IPS DF 19.7 (cell line): ENCODE results near the gene EMC10.
"Not testable (repeated sequence)": the region's sequence is repeated elsewhere in the genome, so short reads cannot be mapped to it uniquely, and the experiment has no call there.

ENCODE experiments used
- DNase-seq: peaks from one replicate; pipeline ENCODE4 v3.0.0-alpha.2; 2013; ENCODE audit warnings: low read depth, low spot score

EMC10 gene

DNA sequence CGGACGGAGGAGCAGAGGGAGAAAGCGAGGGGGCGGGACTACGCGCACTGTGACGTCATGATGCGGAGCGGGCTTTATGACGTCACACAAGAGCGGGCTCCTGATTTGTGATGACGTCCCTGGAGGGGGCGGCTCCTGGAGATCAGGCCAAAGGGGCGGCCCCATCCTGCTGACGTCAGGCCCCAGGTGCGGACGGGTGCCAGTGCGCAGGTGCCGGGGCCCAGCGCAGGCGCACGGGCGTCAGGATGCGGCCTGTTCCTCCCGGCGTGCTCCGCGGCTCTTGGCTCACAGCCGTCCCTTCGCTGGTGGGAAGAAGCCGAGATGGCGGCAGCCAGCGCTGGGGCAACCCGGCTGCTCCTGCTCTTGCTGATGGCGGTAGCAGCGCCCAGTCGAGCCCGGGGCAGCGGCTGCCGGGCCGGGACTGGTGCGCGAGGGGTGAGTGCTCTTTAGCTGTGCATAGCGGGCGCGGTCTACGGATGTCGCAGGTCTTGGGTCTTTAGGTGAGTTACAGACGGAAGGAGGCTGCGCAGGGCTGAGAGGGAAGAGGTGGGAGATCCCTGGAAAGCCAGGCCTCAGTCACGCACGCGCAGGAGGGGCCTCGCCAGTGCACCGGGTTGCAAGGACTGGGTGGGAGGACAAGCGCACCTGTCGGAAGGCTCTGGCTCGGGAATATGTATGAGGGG lies at the start of gene EMC10, which contains the start of gene GARIN5A:
TSS of gene EMC10 (plus strand) at position 284 of the 683 bp plus-strand sequence. CDS start at position 322, 38 bp downstream.
TSS of gene GARIN5A (minus strand) at position 625 of the 683 bp plus-strand sequence. CDS start at position 165, 460 bp downstream.
- peak; percentile 61 for DNase-seq

DNA sequence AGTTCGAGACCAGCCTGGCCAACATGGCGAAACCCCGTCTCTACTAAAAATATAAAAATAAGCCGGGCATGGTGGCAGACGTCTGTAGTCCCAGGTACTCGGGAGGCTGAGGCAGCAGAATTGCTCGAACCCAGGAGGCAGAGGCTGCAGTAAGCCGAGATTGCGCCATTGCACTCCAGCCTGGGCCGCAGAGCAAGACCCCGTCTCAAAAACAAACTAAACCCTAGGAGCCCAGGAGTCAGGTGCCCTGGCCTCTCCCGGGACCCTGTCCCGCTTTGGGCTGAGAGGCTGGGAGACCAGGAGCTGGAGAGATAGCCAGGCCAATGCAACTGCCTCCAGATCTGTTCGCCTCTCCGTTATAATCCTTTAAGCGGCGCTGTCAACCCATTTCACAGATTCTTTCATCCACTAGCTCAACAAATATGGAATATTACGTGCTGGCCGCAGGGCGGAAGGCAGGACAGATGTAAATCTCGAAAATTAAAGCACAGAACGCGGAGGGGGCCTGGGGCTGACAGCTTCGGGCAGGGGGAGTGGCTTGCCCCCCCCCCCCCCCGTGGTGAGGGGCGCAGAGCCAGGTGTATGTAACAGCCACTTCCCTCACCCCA lies 48.9 kb upstream of the EMC10 start:
- no peak for DNase-seq

GRCh38 chr19:50427997-50428425 lies 48.3 kb upstream of the EMC10 start:
- no peak for DNase-seq

- no peak for DNase-seq
Observed at GRCh38 chr19:50428772-50429463, 47.4 kb upstream of the EMC10 start.

DNA sequence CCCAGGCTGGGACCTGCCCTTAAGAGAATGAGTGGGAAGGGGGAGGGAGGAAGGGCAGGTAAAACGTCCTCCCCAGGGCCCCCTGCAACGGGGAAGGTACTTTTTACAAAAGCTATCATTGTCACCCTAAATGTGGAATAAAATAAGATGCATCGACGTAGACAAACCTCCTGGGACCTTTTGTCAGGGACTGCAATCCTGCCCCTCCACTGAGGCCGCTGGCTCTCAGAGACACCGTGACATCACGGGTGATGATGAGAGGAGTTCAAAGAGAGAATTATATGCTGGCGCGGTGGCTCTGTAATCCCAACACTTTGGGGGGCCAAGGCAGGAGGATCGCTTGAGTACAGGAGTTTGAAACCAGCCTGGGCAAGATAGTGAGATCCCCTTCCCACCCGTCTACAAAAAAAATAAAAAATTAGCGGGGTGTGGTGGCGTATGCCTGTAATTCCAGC lies 45.4 kb upstream of the EMC10 start:
- no peak for DNase-seq

GRCh38 chr19:50431343-50432220 lies 44.7 kb upstream of the EMC10 start:
- peak; percentile 50 for DNase-seq

GRCh38 chr19:50432221-50433028 lies 43.9 kb upstream of the EMC10 start, which contains the start of gene MYBPC2:
Gene MYBPC2, plus strand, starts transcription at chr19:50432892. Its CDS starts 62 bp downstream, at chr19:50432954.
- no peak for DNase-seq

- DNase-seq = no peak
Observed at GRCh38 chr19:50433201-50434180, 42.8 kb upstream of the EMC10 start.

- DNase-seq = no peak
Observed at GRCh38 chr19:50434525-50434924, 41.8 kb upstream of the EMC10 start.

GRCh38 chr19:50435221-50435620 lies 41.1 kb upstream of the EMC10 start:
- DNase-seq = no peak

DNA sequence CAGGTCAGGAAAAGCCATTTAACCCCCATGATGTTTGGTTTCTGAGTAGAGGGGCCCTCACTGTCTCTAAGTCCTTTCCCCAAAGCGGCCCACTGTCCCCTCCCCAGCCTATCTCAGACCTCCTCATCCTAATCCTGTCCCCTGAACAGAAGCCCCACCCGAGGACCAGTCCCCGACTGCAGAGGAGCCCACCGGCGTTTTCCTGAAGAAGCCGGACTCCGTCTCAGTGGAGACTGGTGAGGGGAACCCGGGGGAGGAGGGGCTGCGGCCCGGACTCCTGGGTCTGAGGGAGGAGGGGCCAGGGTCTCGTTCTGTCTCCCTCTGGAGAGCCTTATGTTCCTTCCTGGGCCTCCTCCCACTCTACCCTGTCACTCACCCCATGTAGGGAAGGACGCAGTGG lies 40.7 kb upstream of the EMC10 start:
- no peak for DNase-seq

- DNase-seq = no peak
Observed at GRCh38 chr19:50437862-50438449, 38.4 kb upstream of the EMC10 start.

- DNase-seq = not testable (repeated sequence)
Observed at GRCh38 chr19:50439130-50439529, 37.2 kb upstream of the EMC10 start.

- DNase-seq = no peak
Observed at GRCh38 chr19:50444059-50444458, 32.2 kb upstream of the EMC10 start.

- no peak for DNase-seq
Observed at GRCh38 chr19:50447053-50447452, 29.3 kb upstream of the EMC10 start.

DNA sequence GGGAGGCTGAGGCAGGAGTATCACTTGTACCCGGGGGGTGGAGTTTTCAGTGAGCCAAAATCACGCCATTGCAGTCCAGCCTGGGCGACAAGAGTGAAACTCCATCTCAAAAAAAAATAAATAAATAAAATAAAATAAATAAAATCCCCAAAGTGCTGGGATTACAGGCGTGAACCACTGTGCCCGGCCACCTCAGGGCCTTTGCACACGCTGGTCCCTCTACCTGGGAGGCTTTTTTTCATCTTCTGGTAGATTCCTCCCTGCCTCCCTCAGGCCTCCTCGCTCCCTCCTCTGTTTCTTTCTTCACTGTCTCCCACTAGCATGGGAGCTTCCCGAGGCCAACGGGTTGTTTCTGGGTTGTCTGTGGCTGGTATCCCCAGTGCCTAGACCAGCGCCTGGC lies 28.6 kb upstream of the EMC10 start:
- no peak for DNase-seq

DNA sequence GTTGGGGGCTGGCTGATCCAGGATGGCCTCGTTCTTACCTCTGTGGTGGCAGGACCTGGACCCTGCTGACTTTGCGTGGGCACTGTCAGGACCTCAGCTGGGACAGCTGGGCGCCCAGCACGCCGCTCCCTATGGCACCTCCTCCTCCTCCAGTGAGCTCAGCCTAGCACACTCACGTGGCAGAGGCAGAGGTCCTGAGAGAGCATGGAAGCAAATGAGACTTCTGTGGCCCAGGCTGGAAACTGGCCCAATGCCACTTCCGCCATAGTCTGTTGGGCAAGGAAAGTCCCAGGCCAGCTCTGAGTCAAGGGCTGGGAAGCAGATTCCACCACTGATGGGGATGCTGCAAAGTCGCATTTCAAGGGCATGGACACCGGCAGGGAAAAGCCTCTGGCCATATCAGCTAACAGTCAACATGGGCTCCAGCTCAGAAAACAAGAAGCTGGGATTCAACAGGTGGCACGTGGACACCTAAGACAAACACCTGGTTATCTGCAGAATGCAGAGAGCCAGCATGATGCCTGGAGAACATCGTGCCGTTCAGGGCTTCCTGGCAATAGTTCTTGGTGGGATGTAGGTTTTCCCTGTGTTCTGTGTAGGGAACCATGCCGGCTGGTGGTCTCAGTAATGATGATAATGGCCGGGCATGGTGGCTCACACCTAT lies 26.9 kb upstream of the EMC10 start:
- no peak for DNase-seq
